Upper lobe of left lung (tissue), 4 donors: ENCODE measurements around the gene HAX1.
"Not testable (repeated sequence)": the region's sequence is repeated elsewhere in the genome, so short reads cannot be mapped to it uniquely, and the experiment has no call there.

Experiments used
- CTCF ChIP-seq, 6 experiments: fragments of 450-650 bp in 4 of 6; fragments of 200-600 bp in 2 of 6; sonication (generic) in 2 of 6; IDR thresholded peaks; one replicate each; pipeline ENCODE4 v1.5.1; 2016 to 2019; ENCODE audit warnings: antibody characterized with exemption in 6 of 6
- EP300 ChIP-seq, 4 donors: sonication (generic); formaldehyde crosslinking; IDR thresholded peaks; one replicate each; pipeline ENCODE4 v1.5.1; 2017; ENCODE audit warnings: antibody characterized with exemption in 4 of 4, control low read depth in 2 of 4
- POLR2AphosphoS5 ChIP-seq, 2 donors: sonication (generic); formaldehyde crosslinking; IDR thresholded peaks; one replicate each; pipeline ENCODE4 v1.5.1; 2017; ENCODE audit warnings: antibody characterized with exemption in 2 of 2

- TF ChIP-seq CTCF, EP300, POLR2AphosphoS5 (IDR thresholded peaks at IDR 0.05): not testable (repeated sequence)
These were observed 41.3 kb upstream of the HAX1 start for GRCh38 chr1:154231112-154231511.
